Transverse colon (tissue), 3 donors: ENCODE results near the gene ARHGAP10.

ENCODE experiments used
- EP300 ChIP-seq: sonication (generic); formaldehyde crosslinking; IDR thresholded peaks from one replicate; pipeline ENCODE4 v1.6.1; 2017; ENCODE audit warnings: antibody characterized with exemption, low read depth
- TF ChIP-seq, protein P1 (sequence below), 5 experiments: fragments of 200-600 bp in 3 of 5; fragments of 450-650 bp in 2 of 5; sonication (generic) in 3 of 5; IDR thresholded peaks; 1 replicate in 2 of 5; 2 replicates in 3 of 5; pipeline ENCODE4 v1.5.1; 2016 to 2017; ENCODE audit warnings: antibody characterized with exemption in 5 of 5, inconsistent platforms in 3 of 5, mild to moderate bottlenecking in 2 of 5, moderate library complexity in 1 of 5

DNA sequence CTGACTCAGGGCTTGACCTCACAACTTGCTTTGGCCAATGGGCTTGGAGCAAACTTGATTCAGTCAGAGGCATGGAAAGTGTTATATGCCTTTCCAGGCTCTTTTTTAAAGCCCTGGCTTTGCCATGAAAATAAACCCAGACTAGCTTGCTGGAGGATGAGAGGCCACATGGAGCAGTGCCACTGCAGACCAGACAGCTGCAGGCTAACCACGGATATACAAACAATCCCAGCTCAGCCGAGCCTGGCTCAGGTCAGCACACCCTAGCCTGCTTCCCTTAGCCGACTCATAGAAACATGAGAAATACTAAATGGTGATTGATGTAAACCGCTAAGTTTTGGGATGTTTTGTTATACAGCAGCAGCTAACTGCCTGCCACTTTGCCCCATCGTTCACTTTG lies 345.1 kb downstream of the ARHGAP10 start:
- TF ChIP-seq, protein P1, sequence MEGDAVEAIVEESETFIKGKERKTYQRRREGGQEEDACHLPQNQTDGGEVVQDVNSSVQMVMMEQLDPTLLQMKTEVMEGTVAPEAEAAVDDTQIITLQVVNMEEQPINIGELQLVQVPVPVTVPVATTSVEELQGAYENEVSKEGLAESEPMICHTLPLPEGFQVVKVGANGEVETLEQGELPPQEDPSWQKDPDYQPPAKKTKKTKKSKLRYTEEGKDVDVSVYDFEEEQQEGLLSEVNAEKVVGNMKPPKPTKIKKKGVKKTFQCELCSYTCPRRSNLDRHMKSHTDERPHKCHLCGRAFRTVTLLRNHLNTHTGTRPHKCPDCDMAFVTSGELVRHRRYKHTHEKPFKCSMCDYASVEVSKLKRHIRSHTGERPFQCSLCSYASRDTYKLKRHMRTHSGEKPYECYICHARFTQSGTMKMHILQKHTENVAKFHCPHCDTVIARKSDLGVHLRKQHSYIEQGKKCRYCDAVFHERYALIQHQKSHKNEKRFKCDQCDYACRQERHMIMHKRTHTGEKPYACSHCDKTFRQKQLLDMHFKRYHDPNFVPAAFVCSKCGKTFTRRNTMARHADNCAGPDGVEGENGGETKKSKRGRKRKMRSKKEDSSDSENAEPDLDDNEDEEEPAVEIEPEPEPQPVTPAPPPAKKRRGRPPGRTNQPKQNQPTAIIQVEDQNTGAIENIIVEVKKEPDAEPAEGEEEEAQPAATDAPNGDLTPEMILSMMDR (IDR thresholded peaks at IDR 0.05): no peak
- no peak for TF ChIP-seq EP300
